ENCODE data around the gene KRT23.
A peak's percentile ranks its signal among the peaks of the same experiment; 100 is the strongest.

KRT23 gene

DNA sequence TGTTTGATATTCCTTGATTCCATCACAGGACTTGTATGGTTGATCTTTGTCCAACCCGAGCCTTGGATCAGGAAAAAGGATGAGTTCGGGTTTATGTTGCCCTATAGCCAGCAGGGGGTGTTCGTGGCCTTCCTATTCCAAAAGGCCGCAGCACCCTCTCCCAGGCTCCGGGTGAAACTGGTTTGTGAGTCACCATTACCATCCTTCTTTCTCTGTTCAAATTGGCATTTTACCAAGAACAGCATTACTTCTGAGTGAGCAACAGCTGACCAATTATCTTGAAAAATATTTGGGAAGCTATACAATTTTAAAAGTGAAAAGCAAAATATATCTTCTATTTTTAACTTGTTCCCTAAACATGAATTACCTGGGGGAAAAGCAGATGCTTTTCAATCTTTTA, 28.1 kb downstream of the KRT23 start:
- Mint-ChIP-seq H3K9me3 (no peaks in the 10 kb centered on the region), H3K36me3 (no peaks in the 10 kb centered on the region), H3K27ac (no peak overlapping the region), H3K4me3 (no peak overlapping the region), H3K27me3 (peaks cover 58% of the 10 kb centered on the region), H3K4me1 (no peaks in the 10 kb centered on the region)
- peak; percentile 70 for ATAC-seq

DNA sequence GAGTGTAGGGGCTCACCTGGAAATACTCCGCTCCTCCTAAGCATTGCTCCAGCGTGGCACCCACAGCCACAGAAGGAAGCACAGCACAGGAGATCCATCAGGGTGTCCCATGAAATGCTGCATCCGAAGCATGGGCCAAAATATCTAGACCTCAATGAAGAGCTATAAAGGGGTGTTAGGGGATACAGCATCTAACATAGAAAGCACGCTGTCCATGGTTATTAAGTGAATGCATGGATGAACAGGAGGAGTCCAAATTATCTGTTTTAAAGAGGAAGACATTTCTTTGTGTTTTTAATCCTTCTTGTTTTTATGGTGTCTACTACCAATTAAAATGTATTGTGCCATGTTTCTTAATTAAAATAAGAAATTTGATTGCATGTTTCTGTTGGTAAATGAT, 30.8 kb downstream of the KRT23 start:
- H3K4me3 Mint-ChIP-seq = no peak overlapping the region
- no peaks in the 10 kb centered on the region for H3K36me3 Mint-ChIP-seq
- peaks cover 9% of the 10 kb centered on the region for H3K4me1 Mint-ChIP-seq
- peaks cover 69% of the 10 kb centered on the region for H3K27me3 Mint-ChIP-seq
- no peak overlapping the region for H3K27ac Mint-ChIP-seq
- no peak for ATAC-seq
- H3K9me3 Mint-ChIP-seq = no peaks in the 10 kb centered on the region

DNA sequence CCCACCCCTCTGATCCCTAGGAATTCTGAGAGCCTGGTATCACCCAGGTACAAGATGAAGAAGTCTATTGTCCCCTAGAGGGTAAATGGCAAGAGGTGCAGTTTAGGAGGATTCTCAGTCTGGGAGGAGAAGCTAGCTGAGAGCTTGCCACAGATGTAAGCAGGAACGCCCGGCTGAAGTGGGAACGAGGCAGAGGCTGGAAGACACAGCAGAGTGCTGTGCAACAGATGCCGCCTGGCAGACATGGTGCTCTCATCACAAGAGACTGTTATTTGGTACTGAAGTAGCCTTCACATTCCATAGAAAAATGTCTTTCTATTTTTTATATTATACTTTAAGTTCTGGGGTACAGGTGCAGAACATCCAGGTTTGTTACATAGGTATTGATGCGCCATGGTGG, 32.1 kb downstream of the KRT23 start:
- H3K9me3 Mint-ChIP-seq = no peaks in the 10 kb centered on the region
- H3K27me3 Mint-ChIP-seq = peaks cover 77% of the 10 kb centered on the region
- H3K36me3 Mint-ChIP-seq = no peaks in the 10 kb centered on the region
- H3K27ac Mint-ChIP-seq = no peak overlapping the region
- ATAC-seq = no peak
- H3K4me1 Mint-ChIP-seq = peaks cover 9% of the 10 kb centered on the region
- H3K4me3 Mint-ChIP-seq = no peak overlapping the region

DNA sequence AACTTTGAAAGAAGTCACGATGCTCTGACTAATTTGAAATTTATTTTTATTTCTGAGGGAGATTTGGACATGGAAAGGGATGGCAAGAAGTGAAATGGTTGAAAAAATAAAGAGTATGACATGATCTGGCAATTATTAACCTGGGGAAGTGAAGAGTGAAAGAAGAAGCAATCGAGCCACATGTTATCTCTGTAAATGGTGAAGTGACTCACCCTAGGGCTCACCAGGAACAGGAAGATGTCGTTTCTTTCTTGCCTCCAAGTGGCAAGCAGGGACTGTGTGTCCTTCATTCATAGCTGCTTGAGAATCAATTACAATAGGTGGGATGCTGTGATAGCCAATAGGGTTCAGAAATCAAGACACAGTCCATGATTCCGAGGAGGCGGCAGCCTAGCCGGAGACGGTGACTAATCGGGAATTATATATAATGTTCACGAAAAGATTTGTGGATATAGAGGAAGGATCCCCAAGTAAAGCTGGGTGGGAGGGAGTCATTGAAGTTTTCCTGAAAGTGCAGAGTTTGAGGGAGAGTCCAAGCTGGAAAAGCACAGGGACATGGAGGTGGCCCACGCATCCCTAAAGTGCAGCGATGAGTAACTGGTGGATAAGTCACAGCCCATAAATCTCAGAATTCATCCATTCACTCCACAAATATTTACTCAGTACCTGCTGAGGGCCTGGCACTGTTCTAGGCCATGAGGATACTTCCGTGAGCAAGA, 34.2 kb downstream of the KRT23 start:
- H3K9me3 Mint-ChIP-seq = no peaks in the 10 kb centered on the region
- peaks cover 9% of the 10 kb centered on the region for H3K4me1 Mint-ChIP-seq
- no peaks in the 10 kb centered on the region for H3K36me3 Mint-ChIP-seq
- peaks cover 80% of the 10 kb centered on the region for H3K27me3 Mint-ChIP-seq
- H3K27ac Mint-ChIP-seq = peak overlapping the region; percentile 8
- peak; percentile 74 for ATAC-seq
- H3K4me3 Mint-ChIP-seq = no peak overlapping the region

DNA sequence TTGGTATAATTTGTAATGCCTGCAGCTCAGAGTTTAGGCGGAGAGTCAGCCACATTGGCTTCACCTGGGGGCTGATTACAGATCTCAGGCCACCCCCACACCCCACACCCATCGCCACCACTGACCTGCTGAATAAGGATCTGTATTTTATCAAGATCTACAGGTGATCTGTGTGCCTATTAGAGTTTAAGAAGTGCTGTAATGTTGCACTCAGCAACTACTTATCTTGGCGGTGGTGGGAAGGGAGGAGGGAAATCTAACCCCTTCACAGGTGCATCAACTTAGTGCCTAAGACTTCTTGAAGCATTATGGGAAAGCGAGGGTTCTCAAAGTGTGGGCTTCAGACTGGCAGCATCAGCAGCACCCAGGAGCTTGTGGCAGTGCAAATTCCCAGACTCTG, 34.9 kb downstream of the KRT23 start:
- Mint-ChIP-seq H3K27ac (peak overlapping the region; percentile 8), H3K27me3 (peaks cover 73% of the 10 kb centered on the region), H3K36me3 (no peaks in the 10 kb centered on the region), H3K9me3 (no peaks in the 10 kb centered on the region), H3K4me1 (peaks cover 9% of the 10 kb centered on the region), H3K4me3 (no peak overlapping the region)
- no peak for ATAC-seq

DNA sequence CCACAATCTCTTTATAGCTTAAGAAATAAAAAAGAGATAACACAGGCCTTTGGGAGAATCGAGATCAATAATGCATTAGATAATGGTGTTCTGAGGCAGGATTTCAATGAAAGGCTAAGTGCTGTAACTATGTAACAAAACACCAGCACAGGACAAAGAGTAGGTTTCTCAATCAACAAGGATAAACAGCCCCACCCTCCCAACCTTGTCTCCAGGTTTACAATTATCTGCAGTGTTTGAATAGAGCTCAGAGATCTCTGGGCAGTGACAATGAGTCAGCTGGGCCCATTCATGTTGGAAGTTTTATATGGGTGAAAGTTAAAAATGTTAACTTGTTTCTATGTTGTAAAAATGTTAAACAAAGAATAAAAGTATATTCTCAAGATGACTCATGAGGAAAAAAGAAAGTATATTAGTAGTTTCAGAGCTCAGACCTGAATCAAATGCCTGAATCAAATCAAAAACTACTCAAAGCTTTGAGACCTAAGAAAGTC, 35.4 kb downstream of the KRT23 start:
- peaks cover 9% of the 10 kb centered on the region for H3K4me1 Mint-ChIP-seq
- no peak for ATAC-seq
- H3K36me3 Mint-ChIP-seq = no peaks in the 10 kb centered on the region
- no peak overlapping the region for H3K27ac Mint-ChIP-seq
- H3K9me3 Mint-ChIP-seq = no peaks in the 10 kb centered on the region
- peaks cover 68% of the 10 kb centered on the region for H3K27me3 Mint-ChIP-seq
- no peak overlapping the region for H3K4me3 Mint-ChIP-seq

DNA sequence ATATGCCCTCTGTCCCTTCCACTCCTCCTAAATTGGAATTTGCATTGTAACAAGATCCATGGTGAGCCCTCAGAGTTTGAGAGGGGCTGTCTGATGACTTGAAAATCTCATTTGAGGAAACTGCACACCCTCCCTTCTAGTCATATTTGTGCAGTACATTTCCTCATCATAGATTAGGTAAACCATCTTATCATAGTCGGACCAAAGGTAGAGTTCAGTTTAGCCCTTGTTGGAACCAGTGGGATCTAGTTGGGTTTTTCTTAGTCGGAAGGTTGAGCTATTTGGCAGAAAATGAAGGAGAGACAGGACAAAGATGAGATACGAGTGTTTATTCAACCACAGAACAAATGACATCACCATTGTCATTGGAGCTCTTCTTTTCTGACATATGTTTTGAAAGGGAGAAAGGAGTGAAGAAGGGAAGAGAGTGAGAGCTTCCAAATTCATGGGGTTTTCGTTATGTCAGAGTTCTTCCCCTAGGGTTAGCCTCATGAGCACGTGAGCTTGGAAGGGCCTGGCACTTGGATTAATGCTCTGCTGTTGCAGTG, 36.6 kb downstream of the KRT23 start:
- no peak for ATAC-seq
- Mint-ChIP-seq H3K36me3 (no peaks in the 10 kb centered on the region), H3K4me1 (peaks cover 9% of the 10 kb centered on the region), H3K27ac (no peak overlapping the region), H3K9me3 (no peaks in the 10 kb centered on the region), H3K27me3 (peaks cover 57% of the 10 kb centered on the region), H3K4me3 (no peak overlapping the region)

DNA sequence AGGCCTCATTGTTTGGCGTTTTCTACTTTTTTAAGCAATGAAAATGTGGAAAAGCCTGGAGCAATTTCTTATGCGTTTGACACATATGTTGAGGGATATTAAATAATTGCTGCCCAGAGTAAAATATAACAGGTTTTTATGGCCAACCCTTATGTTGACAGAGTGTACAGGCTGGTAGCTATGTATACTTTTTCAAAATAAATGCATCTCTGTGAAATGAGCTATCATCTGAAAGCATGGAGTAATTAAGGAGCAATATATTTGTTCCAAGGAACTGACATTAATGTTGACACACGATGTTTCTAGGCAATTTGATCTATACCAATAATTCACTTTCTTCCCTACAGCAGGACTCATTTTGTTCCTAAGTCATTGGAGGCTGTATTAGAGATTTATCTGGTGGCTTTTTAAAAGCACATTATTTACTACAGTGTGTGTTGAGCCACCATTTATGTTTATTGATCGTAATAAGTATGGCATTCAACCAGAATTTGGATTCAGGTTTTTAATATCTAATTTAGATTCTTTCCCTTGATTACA, 40.5 kb downstream of the KRT23 start:
- Mint-ChIP-seq H3K4me3 (no peak overlapping the region), H3K9me3 (no peaks in the 10 kb centered on the region), H3K27ac (no peak overlapping the region), H3K36me3 (no peaks in the 10 kb centered on the region), H3K27me3 (peaks cover 58% of the 10 kb centered on the region), H3K4me1 (peaks cover 7% of the 10 kb centered on the region)
- ATAC-seq = no peak

DNA sequence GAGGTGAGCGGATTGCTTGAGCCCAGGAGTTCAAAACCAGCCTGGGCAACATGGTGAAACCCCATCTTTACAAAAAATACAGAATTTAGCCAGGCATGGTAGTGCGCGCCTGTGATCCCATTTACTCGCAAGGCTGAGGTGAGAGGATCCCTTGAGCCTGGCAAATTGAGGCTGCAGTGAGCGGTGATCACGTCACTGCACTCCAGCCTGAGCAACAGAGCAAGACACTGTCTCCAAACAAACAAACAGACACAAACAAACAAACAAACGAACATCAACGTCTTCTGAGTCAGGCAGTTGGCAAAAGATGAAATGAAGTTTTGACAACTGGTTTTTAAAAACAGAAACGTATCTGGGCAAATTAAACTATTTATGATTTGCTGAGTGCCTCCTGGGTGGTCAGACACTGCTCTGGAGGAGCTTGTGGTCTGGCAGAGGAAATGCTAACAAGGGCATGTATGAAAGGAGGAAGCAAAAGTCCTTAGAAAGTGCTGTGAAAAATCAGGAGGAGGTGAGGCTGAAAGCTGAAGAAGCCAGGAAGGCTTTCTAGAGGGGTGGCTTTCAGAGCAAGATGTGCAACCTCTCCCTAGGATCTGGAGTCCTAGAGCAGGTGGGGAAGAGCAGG, 42.2 kb downstream of the KRT23 start:
- Mint-ChIP-seq H3K9me3 (no peaks in the 10 kb centered on the region), H3K36me3 (no peaks in the 10 kb centered on the region), H3K4me1 (peaks cover 7% of the 10 kb centered on the region), H3K4me3 (no peak overlapping the region), H3K27me3 (peaks cover 44% of the 10 kb centered on the region), H3K27ac (no peak overlapping the region)
- no peak for ATAC-seq

DNA sequence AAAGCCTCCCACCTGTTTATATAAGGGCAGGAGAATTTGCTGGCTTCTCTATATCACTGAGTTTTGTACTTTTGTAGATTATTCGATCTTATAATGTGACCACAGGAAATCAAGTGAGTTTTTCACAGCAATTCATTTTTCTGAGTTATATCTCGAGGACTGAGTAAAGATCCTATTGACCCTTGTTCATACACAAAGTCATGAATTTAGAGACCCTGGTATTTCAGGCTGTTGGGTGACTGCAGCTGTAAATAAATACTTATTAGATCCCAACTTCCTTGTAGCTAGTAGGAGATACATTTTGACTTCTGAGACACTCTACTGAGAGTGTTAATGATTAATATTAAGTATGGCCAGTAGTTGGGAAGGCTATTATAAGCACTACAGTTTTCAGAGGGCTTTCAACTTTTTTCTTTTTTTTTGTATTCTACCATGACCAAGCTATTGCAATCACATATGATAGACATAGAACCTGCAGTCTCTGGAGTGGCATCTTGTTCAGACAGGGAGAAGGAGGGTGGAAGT, 49.2 kb downstream of the KRT23 start:
- Mint-ChIP-seq H3K9me3 (no peaks in the 10 kb centered on the region), H3K36me3 (no peaks in the 10 kb centered on the region), H3K27ac (no peak overlapping the region), H3K4me1 (peaks cover 7% of the 10 kb centered on the region), H3K4me3 (no peak overlapping the region), H3K27me3 (peaks cover 33% of the 10 kb centered on the region)
- ATAC-seq = no peak

DNA sequence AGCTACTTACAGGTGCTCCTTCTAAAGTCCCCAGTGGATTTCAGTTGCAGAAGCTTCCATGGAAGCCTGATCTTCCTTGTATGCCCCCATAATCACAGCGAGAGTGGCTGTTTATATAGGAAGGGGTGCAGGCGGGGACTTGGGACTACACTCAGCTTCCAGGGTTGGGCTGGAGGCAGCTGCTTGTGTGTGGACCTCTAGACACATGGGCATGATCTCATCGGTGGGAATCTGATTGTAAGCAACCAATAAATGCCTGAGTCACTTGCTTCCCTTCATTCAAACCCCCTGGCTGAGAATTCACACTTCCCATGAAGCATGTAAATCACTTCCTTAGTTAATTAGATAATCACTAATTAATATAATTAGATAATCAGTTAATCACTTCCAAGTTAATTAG, 51.4 kb downstream of the KRT23 start:
- H3K27me3 Mint-ChIP-seq = peaks cover 21% of the 10 kb centered on the region

DNA sequence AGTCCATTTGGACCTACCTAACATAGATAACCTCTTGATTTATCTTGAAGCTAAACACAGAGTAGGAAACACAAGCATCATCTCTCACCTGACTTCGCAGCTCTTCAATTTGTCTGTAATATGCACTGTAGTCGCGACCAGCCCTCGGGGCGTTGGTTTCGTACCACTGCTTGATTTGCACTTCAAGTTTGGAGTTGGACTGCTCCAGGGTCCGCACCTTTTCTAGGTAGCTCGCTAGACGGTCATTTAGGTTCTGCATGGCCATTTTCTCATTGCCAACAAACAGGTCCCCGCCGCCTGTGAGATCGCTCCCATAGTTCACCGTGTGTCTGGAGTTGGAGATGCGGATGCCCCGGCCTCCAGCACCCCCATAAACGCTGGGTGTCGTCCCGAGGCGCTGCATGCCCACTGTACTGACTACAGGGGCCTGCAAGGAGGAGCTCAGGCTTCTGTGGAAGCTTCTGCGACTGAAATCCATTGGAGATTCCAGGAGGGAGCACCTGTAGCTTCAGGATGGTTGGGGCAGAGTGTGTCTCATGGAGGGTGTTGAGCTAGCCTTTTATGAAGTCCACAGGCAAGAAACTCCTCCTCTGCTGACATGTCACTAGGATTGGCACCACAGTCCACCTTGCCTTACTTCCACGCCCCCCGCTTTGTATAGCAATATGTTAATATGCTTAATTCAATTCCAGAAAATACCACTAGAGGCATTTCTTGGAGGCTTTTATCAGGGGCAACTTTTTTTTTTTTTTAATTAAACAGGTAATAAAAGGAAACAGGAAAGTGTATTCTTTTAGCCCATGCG, 52.5 kb downstream of the KRT23 start, which contains the start of gene KRT20:
KRT20 (minus strand) TSS at position 535 of the 805 bp plus-strand sequence; CDS start at position 478, 57 bp downstream.
- H3K27me3 Mint-ChIP-seq = peaks cover 19% of the 10 kb centered on the region
- H3K36me3 Mint-ChIP-seq = no peaks in the 10 kb centered on the region
- H3K9me3 Mint-ChIP-seq = no peaks in the 10 kb centered on the region
- H3K4me3 Mint-ChIP-seq = no peak within 1 kb of the TSS
- H3K27ac Mint-ChIP-seq = no peak within 1 kb of the TSS
- no peak for ATAC-seq
- no peaks in the 10 kb centered on the region for H3K4me1 Mint-ChIP-seq

More for the DNA sequence above, 51.4 kb downstream of the KRT23 start:
- H3K27ac Mint-ChIP-seq = no peak overlapping the region
- H3K4me3 Mint-ChIP-seq = no peak overlapping the region
- no peaks in the 10 kb centered on the region for H3K9me3 Mint-ChIP-seq
- H3K4me1 Mint-ChIP-seq = no peaks in the 10 kb centered on the region
- no peaks in the 10 kb centered on the region for H3K36me3 Mint-ChIP-seq
- ATAC-seq = no peak

DNA sequence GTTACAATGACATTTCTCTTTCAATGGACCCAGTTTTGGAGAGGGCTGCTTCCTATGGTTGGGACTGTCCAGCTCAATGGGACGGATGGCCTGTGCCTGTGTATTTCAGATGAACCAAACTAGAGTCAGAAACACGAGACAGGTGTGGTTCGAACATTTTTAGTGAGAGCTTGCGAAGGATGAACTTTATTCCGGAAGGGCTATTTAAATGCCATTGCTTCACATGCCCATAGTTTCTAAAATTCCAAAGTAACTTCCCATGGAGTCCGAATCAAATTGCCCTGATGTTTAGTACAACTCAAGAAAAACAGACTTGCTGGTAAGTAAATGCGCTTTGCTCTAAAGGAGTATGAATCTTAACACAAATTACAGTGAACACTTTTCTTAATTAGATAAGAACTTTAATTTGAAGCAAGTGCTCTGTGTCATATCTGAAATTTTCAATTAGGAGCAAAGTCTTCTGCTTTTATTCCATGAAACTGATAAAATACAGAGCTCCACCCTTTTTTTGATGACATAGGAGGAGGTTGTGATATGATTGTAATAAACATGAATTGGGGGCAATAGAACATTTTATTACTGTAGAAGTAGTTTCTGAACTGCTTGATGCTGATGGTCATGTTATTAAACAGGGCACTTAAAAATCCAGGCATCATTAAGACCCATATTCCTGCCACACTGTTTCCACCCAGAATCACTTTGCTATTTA, 53.7 kb downstream of the KRT23 start:
- H3K27me3 Mint-ChIP-seq = peaks cover 8% of the 10 kb centered on the region
- H3K27ac Mint-ChIP-seq = no peak overlapping the region
- no peaks in the 10 kb centered on the region for H3K36me3 Mint-ChIP-seq
- H3K9me3 Mint-ChIP-seq = no peaks in the 10 kb centered on the region
- no peak for ATAC-seq
- no peaks in the 10 kb centered on the region for H3K4me1 Mint-ChIP-seq
- H3K4me3 Mint-ChIP-seq = no peak overlapping the region

DNA sequence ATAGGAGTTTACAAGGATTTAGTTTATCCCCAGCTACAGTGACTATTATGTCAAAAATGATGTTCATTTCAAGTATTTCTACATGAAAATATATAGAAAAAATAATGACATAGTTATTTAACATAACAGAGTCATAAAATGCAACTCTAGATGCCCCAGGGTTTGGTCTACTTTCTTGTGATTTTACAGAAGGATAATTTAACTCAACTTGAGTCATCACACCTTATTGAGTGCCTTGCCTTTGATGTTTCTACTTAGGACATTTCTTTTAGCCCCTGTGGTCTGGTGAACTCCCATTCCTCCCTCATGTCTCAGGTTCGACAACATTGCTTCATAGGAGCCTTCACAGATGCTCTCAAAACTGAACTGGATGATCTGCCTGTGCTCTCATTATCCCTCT, 54.4 kb downstream of the KRT23 start:
- Mint-ChIP-seq H3K9me3 (no peaks in the 10 kb centered on the region), H3K27me3 (peaks cover under 1% of the 10 kb centered on the region), H3K27ac (no peak overlapping the region), H3K4me1 (no peaks in the 10 kb centered on the region), H3K36me3 (no peaks in the 10 kb centered on the region), H3K4me3 (no peak overlapping the region)
- ATAC-seq = no peak

All from stimulated activated memory B cell treated with anti-CD40 and anti-IgM and Interleukin-4, amounts not matched to agents 10 μg/mL and 1 μg/mL and 100 μg/mL, for 72 hours (primary cell).